Ectodermal cell (in vitro differentiated cells): ENCODE results near the gene NPW.

Experiments used
- H3K27ac ChIP-seq: 2 replicates; pipeline ENCODE4 v1.7.0; 2013; ENCODE audit warnings: mild to moderate bottlenecking, low read depth, low read length; ENCODE audit not compliant: insufficient read depth, poor library complexity, severe bottlenecking
- H3K27me3 ChIP-seq: 2 replicates; pipeline ENCODE4 v1.7.0; 2013; ENCODE audit warnings: mild to moderate bottlenecking, low read length; ENCODE audit not compliant: insufficient read depth, control insufficient read depth, poor library complexity, severe bottlenecking
- H3K36me3 ChIP-seq: one replicate; pipeline ENCODE4 v1.7.0; 2013; ENCODE audit warnings: low read length; ENCODE audit not compliant: control insufficient read depth, insufficient read depth
- H3K4me1 ChIP-seq: one replicate; pipeline ENCODE4 v1.7.0; 2013; ENCODE audit warnings: low read length; ENCODE audit not compliant: control insufficient read depth, insufficient read depth
- H3K4me3 ChIP-seq: 2 replicates; pipeline ENCODE4 v1.7.0; 2013; ENCODE audit warnings: low read depth, low read length, control low read depth; ENCODE audit not compliant: insufficient read depth
- H3K9me3 ChIP-seq: 2 replicates; pipeline ENCODE4 v1.7.0; 2013; ENCODE audit warnings: mild to moderate bottlenecking, low read length, moderate library complexity; ENCODE audit not compliant: control insufficient read depth
- WGBS, 2 experiments: methylation state at CpG; one replicate each; pipeline ENCODE4 v1.1.7; 2013; ENCODE audit warnings: missing lambda C conversion rate in 2 of 2; 5-methylcytosine and 5-hydroxymethylcytosine counted together

Gene NPW

DNA sequence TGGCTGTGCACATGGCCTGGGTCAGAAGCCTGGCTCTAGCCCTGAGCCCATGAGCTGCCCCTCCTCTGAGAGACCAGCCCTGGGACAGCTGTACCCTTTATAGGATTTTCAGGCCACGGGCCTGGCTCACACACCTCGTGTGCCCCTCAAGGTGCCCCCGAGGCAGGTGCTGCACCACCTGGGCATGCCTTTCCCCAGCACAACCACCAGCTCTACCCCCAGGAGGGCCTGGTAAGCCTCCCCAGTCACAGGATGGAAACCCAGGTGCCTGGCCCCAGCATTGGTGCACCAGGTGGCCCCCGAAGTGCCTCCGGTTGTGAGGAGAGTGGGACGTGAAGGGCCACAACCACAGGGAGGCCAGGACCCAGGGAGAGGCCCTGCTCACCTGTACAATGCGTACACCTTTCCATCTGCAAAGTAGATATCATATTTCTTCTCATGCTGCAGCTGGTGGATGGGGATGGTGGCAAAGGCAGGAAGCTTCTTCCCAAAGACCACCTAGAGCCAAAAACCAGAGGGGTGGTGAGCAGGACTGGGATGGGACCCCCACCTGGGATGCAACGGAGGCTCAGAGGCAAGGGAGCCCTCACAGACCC is 16.3 kb upstream of the NPW start:
- Histone ChIP-seq H3K27me3 (no peaks in the 10 kb centered on the region), H3K36me3 (peaks cover 39% of the 10 kb centered on the region), H3K27ac (no peak overlapping the region), H3K4me3 (no peak overlapping the region), H3K9me3 (no peaks in the 10 kb centered on the region), H3K4me1 (peaks cover 27% of the 10 kb centered on the region)
- WGBS, 2 experiments, result 94 to 95% methylated on average over 8 of the region's 8 CpGs

DNA sequence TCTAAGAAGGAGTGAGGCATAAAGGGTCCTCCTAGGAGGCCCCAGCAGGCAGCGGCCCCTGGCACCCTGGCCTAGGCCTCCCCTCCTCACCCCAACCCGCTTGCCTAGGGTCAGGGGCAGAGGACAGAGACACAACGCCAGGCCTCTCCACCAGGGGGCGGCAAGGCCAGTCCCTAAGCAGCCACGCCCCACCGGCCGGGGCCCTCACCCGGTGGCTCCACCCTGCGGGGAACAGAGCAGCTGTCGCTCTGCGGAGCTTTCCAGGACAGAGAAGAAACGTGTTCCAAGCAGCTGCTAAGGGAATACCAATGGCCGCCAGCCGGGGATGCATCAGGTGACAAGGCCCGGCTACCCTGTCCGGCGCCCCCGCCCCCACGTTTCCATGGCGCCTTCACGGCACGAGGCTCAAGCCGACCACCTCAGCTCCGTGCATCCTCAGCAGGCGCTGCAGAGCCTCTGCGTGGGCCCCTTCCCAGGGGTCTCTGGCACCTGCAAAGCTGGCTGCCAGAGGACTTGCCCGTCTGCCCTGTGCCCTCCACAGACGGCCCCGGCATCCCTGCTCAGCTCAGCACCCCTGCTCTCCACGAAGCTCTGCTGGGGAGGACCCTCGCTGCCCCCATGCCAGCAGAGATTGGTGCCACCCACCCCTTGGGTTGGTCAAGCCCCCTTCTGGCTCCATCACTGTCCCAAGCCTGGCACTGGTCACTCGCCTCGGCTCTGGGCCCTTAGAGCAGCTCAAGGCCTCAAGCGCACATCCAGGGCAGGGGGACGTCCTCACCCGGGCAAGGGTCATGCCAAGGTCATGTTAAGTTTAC is 15.6 kb upstream of the NPW start:
- H3K4me1 ChIP-seq, result peaks cover 31% of the 10 kb centered on the region
- H3K27me3 ChIP-seq, result no peaks in the 10 kb centered on the region
- no peak overlapping the region for H3K4me3 ChIP-seq
- no peaks in the 10 kb centered on the region for H3K9me3 ChIP-seq
- WGBS, 2 experiments, result 32% methylated on average over 36 of the region's 36 CpGs
- H3K27ac ChIP-seq, result peak overlapping the region; percentile 84
- peaks cover 34% of the 10 kb centered on the region for H3K36me3 ChIP-seq

DNA sequence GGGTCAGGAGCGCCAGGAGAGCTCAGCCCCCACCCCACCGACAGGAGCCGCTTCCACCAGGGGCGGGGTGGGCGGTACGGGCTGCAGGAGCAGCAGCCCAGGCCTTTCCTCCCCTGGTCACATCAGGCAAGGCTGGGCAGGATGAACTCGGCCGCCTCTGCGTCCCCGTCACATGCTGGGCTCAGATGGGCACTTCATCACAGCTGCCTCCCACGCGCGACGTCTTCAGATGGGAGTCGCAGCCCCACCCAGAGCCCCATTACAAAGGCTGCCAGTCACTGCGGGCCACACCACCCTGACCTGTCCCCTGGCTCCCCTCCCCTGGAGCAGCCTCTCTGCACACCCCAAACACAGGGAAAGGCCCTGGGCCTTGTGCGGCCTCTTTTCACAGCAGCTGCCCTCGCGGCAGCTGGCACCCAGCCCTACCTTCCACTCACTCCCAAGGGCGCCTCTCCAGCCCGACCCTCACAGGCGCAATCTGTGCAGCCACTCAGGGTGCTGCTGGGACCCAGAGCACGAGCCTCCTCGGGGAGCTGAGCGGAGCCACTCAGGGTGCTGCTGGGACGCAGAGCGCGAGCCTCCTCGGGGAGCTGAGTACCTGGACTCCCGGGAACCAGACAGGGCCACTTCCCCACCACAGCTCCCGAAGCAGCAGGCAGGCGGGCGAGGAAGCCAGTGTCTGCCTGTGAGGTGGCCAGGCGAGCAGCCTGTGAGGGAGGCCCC is 14.6 kb upstream of the NPW start:
- H3K27ac ChIP-seq, result peak overlapping the region; percentile 84
- no peak overlapping the region for H3K4me3 ChIP-seq
- no peaks in the 10 kb centered on the region for H3K27me3 ChIP-seq
- H3K9me3 ChIP-seq, result no peaks in the 10 kb centered on the region
- 91 to 92% methylated on average over 34 of the region's 34 CpGs for WGBS, 2 experiments
- peaks cover 31% of the 10 kb centered on the region for H3K4me1 ChIP-seq
- peaks cover 28% of the 10 kb centered on the region for H3K36me3 ChIP-seq

DNA sequence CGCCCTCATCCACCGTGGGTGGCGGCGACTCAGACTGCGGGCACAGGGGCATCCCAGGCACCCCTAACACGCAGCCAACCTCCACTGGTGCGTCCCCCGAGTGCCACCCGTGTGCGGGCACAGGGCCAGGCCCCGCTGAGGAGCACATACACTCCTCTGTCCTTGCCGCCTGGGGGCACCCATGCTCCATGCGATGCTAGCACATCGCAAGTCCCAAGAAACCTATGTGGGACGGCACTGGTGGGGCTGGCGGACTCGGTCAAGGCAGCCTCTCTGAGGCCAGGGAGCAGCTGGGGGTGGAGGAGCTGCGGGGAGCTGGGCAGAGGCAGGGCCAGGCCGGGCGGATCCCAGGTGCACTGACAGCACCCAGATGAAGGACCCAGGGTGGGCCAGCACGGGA is 13.9 kb upstream of the NPW start:
- 91 to 93% methylated on average over 21 of the region's 21 CpGs for WGBS, 2 experiments
- H3K4me3 ChIP-seq, result no peak overlapping the region
- peaks cover 34% of the 10 kb centered on the region for H3K4me1 ChIP-seq
- no peaks in the 10 kb centered on the region for H3K27me3 ChIP-seq
- H3K9me3 ChIP-seq, result no peaks in the 10 kb centered on the region
- H3K36me3 ChIP-seq, result peaks cover 21% of the 10 kb centered on the region
- H3K27ac ChIP-seq, result no peak overlapping the region

DNA sequence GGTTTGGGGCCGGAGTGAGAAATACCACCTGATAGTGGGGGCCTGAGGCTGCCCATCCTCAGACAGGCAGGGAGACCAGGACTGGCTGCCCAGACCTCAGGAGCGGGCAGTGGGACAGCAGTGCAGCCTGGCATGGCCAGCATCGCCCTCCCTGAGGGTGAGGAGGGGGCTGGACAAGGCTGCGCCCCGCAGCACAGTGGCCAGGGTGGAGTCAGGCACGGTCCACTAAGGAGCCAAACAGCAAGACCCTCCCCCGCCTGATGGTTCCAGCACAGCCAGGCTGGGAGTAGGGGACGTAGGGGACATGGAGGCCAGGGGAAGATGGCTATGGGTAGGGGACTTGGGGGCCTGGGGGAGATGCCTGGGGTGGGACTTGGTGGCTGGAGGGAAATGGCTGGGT is 13.3 kb upstream of the NPW start:
- H3K27ac ChIP-seq, result no peak overlapping the region
- 93 to 94% methylated on average over 8 of the region's 8 CpGs for WGBS, 2 experiments
- no peaks in the 10 kb centered on the region for H3K9me3 ChIP-seq
- peaks cover 14% of the 10 kb centered on the region for H3K36me3 ChIP-seq
- no peak overlapping the region for H3K4me3 ChIP-seq
- no peaks in the 10 kb centered on the region for H3K27me3 ChIP-seq
- H3K4me1 ChIP-seq, result peaks cover 34% of the 10 kb centered on the region

DNA sequence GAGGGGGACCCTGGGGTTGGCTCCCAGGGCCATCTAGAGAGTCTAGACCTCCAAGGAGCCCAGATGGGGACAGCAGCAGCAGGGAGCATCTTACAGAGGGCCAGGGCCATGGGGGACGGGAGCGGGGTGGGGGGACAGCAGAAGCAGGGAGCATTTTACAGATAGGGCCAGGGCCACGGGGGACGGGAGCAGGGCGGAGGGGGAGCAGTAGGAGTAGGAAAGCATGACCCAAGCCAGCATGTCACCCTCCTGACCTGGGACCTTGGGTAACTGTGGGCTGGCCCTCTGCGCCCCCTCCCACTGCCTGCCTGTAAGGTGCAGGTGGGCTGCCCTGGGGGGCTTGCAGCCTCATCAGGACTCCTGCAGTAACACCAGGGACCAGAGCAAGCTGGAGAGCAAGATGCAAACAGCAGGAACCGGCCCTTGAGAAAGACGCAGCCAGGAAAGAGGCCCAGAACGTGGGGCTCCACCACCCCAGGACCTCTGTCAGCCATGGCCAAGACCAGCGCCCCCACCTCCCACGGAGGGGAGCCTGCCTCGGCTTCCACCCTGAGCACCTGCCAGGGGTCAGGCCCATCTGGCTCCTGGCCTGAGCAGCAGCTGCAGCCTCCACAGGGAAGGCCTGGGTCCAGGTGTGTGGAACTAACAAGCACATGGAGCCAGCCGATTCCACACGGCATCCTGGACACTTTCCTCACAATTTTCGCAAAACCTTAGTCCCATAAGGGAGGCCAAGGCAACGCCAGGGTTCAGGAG is 12.3 kb upstream of the NPW start:
- no peak overlapping the region for H3K4me3 ChIP-seq
- peaks cover 34% of the 10 kb centered on the region for H3K4me1 ChIP-seq
- whole genome bisulfite sequencing, 2 experiments, result 94 to 95% methylated on average over 16 of the region's 16 CpGs

DNA sequence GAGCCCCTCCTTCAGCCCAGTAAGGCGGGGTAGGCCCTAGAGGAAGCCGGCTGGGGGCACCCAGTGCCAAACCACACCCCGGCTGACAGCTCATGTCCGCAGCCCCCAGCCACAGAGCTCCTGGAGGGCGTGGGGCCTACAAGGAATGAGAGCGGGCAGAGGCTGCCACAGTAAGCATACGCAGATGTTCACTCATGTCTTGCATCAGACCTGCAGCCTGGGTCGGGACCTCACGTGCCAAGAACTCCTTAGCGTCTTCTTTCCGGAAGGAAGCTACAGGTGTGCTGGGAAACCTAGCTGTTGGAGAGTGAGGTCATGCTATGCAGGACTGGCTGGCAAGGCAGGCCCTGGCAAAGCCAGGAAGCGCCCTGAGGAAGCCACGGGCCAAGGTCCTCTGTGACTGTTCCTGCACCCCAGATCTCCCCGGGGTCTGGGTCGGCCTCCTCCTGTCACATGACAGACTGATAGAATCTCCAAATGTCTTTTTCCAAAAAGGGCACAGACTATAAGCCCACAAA is 11.5 kb upstream of the NPW start:
- Histone ChIP-seq H3K4me3 (peak overlapping the region; percentile 95), H3K27me3 (no peaks in the 10 kb centered on the region), H3K27ac (no peak overlapping the region), H3K9me3 (no peaks in the 10 kb centered on the region), H3K36me3 (no peaks in the 10 kb centered on the region), H3K4me1 (peaks cover 34% of the 10 kb centered on the region)
- WGBS, 2 experiments, result 91 to 94% methylated on average over 15 of the region's 15 CpGs

More for the DNA sequence above, 12.3 kb upstream of the NPW start:
- no peak overlapping the region for H3K27ac ChIP-seq
- H3K9me3 ChIP-seq, result no peaks in the 10 kb centered on the region
- peaks cover 5% of the 10 kb centered on the region for H3K36me3 ChIP-seq
- no peaks in the 10 kb centered on the region for H3K27me3 ChIP-seq

DNA sequence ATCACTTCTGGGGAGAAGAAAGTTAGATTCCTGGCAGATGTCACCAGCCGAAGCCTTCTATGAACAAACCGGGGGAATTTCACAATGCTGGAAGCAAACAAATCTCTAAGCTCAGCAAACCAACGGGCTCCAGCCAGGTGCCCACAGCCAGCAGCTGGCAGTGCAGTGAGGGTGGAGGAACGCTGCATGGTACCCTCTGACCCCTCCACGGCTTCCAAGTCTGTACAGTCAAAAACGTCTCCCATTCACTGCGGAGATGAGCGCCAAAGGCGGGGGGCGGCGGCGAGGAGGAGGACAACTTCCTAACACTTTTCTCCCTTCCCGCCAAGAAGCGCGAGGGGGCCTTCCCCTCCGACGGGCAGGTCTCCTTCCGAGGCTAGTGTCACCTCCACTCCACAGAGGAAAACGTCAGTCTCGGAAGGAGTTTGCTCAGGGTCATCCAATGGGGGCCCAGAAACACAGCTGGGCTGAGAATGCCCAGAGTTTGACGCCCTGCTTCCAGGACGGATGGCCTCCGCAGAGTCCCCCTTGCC is 10.9 kb upstream of the NPW start:
- Histone ChIP-seq H3K4me1 (peaks cover 34% of the 10 kb centered on the region), H3K4me3 (peak overlapping the region; percentile 95), H3K9me3 (no peaks in the 10 kb centered on the region), H3K27me3 (no peaks in the 10 kb centered on the region), H3K36me3 (no peaks in the 10 kb centered on the region), H3K27ac (no peak overlapping the region)
- WGBS, 2 experiments, result 15 to 17% methylated on average over 23 of the region's 23 CpGs

DNA sequence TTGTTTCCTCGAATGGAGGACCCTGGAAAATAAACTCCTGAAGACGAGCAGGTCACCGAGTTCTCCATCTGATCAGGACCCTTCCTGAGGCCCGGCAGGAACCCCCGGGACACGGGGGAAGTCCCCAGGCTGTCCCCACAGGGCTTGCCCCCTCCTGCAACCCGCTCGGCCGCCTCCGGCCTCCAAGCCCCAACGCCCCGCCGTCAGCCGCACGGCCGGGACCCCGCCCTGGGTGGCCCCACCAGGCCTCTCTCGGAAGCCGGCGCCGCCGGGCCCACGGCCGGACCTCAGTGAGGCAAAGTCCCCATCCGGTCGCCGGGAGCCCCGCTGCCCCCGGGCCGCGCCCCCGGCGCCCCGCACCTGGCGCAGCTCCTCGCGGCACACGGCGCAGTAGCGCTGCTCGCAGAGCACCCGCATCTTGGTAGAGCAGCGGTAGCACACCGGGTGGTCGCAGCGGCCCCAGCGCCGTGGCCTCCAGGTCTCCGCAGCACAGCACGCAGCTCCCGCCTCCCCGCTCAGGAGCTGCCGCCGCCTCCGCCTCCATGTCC is 10.3 kb upstream of the NPW start:
- peak overlapping the region; percentile 42 for H3K27ac ChIP-seq
- no peaks in the 10 kb centered on the region for H3K27me3 ChIP-seq
- H3K4me3 ChIP-seq, result peak overlapping the region; percentile 95
- WGBS, 2 experiments, result 0 to 1% methylated on average over 55 of the region's 55 CpGs
- peaks cover 32% of the 10 kb centered on the region for H3K4me1 ChIP-seq
- H3K9me3 ChIP-seq, result no peaks in the 10 kb centered on the region
- no peaks in the 10 kb centered on the region for H3K36me3 ChIP-seq
